Breast epithelium (tissue), 3 donors: ENCODE measurements around the gene G6PC3.

Source experiments
- POLR2A ChIP-seq: fragments of 450-650 bp; IDR thresholded peaks from one replicate; pipeline ENCODE4 v1.6.1; 2016; ENCODE audit warnings: antibody characterized with exemption, mild to moderate bottlenecking, moderate library complexity
- TF ChIP-seq, protein P1 (sequence below), 3 donors: fragments of 450-650 bp; IDR thresholded peaks; one replicate each; pipeline ENCODE4 v1.5.1; 2016 to 2017; ENCODE audit warnings: antibody characterized with exemption in 3 of 3, mild to moderate bottlenecking in 3 of 3, moderate library complexity in 3 of 3

DNA sequence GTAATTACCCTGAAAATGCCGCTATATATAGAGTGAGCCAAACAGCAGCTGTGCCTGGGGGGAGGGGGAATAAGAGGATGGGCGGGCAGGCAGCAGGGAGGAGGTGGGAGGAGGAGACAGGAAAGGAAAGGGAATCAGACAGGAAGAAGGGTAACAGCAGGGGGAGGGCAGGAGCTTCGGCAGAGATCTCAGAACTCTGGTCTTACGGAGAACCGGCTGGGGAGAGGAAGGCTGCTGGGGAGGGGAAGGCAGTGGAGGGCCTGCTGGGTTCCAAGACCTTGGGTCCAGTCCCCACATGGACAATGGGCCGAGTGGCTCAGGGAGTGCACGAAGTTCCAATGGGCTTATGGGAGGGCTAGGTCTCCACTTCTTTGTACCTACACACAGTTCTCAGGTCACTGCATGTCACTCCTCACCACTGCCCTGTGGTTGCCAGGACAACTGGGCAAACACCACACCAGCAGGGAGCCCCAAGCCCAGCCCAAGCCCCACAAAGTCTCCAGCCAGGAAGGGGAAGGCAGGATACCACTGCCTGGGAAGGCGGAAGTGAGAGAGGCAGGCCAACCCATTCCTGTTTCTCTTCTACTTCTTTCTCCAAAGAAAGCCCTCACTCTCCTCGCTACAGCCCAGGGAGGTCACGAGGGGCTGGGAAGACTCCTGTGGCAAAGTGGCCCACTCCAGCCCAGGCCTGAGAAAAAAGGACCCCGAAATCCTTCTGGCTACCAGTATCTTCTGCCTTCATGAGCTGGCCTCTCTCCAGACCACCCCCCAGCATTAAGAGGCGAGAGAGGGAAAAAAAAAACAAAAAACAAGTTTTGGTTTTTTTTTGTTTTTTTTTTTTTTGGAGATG is 25.3 kb downstream of the G6PC3 start:
- TF ChIP-seq, protein P1, sequence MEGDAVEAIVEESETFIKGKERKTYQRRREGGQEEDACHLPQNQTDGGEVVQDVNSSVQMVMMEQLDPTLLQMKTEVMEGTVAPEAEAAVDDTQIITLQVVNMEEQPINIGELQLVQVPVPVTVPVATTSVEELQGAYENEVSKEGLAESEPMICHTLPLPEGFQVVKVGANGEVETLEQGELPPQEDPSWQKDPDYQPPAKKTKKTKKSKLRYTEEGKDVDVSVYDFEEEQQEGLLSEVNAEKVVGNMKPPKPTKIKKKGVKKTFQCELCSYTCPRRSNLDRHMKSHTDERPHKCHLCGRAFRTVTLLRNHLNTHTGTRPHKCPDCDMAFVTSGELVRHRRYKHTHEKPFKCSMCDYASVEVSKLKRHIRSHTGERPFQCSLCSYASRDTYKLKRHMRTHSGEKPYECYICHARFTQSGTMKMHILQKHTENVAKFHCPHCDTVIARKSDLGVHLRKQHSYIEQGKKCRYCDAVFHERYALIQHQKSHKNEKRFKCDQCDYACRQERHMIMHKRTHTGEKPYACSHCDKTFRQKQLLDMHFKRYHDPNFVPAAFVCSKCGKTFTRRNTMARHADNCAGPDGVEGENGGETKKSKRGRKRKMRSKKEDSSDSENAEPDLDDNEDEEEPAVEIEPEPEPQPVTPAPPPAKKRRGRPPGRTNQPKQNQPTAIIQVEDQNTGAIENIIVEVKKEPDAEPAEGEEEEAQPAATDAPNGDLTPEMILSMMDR (IDR thresholded peaks at IDR 0.05), result no peak
- no peak for TF ChIP-seq POLR2A
